A673 (cell line): Measurements from ENCODE around the gene SELENOW. TPM values are rescaled to one million over a fixed set of nuclear protein-coding genes. Genes with fewer than 3 reads are reported as not detected.

ENCODE experiments used
- BruUV-seq: library from RNA; stranded (reverse); fragments of 400-500 nt; replicated peaks from 2 replicates; lab custom pipeline; 2021; lab: Mats Ljungman, UMichigan
- CTCF ChIA-PET: fragments of 300-600 bp; sonication (Branson Sonifier 250); formaldehyde crosslinking; loops from one replicate; lab custom pipeline; 2022; ENCODE audit warnings: antibody characterized with exemption; lab: Charles Lee
- POLR2A ChIA-PET: fragments of 300-600 bp; sonication (Branson Sonifier 250); formaldehyde crosslinking; loops from one replicate; lab custom pipeline; 2022; ENCODE audit warnings: antibody characterized with exemption; ENCODE audit not compliant: low non-redundant PET; lab: Charles Lee
- DNase-seq: peaks from one replicate; pipeline ENCODE4 v3.0.0-alpha.2; 2015; ENCODE audit warnings: low spot score
- H3K27ac ChIP-seq: fragments of 200-600 bp; sonication (generic); 2 replicates; pipeline ENCODE4 v1.5.1; 2016; ENCODE audit warnings: mixed run types, low read depth, mild to moderate bottlenecking, mixed read lengths, antibody characterized with exemption, low read length; ENCODE audit not compliant: poor library complexity, severe bottlenecking
- H3K27me3 ChIP-seq: fragments of 200-600 bp; sonication (generic); replicated peaks from 2 replicates; pipeline ENCODE4 v1.6.1; 2017; ENCODE audit warnings: mixed run types, low read depth, mild to moderate bottlenecking, mixed read lengths, antibody characterized with exemption, low read length; ENCODE audit not compliant: insufficient read depth, poor library complexity
- H3K36me3 ChIP-seq: fragments of 200-600 bp; sonication (generic); 2 replicates; pipeline ENCODE4 v1.6.1; 2016; ENCODE audit warnings: mixed run types, mild to moderate bottlenecking, mixed read lengths, antibody characterized with exemption, low read length; ENCODE audit not compliant: insufficient read depth, poor library complexity, severe bottlenecking
- H3K4me1 ChIP-seq: fragments of 200-600 bp; sonication (generic); 2 replicates; pipeline ENCODE4 v1.6.1; 2017; ENCODE audit warnings: mixed run types, mild to moderate bottlenecking, mixed read lengths, antibody characterized with exemption, low read length; ENCODE audit not compliant: insufficient read depth, poor library complexity, severe bottlenecking
- H3K4me3 ChIP-seq: fragments of 200-600 bp; sonication (generic); 2 replicates; pipeline ENCODE4 v1.5.1; 2016; ENCODE audit warnings: low read depth, mixed run types, mild to moderate bottlenecking, mixed read lengths, low read length; ENCODE audit not compliant: poor library complexity, severe bottlenecking
- H3K9me3 ChIP-seq: fragments of 200-600 bp; sonication (generic); 2 replicates; pipeline ENCODE4 v1.6.1; 2016; ENCODE audit warnings: mixed run types, low read depth, mild to moderate bottlenecking, mixed read lengths, antibody characterized with exemption, low read length; ENCODE audit not compliant: poor library complexity, severe bottlenecking
- CTCF ChIP-seq: fragments of 300-800, 200-600 bp; sonication (generic); conservative IDR thresholded peaks from 2 replicates; pipeline ENCODE4 v1.5.1; 2017; ENCODE audit warnings: low read depth, mild to moderate bottlenecking, antibody characterized with exemption, low read length, moderate library complexity, mixed read lengths
- EZH2 ChIP-seq: fragments of 200-600 bp; sonication (generic); IDR thresholded peaks from 2 replicates; pipeline ENCODE4 v1.6.1; 2017; ENCODE audit warnings: borderline replicate concordance, low read depth, mild to moderate bottlenecking, mixed read lengths, antibody characterized with exemption, low read length; ENCODE audit not compliant: poor library complexity, severe bottlenecking
- intact Hi-C: fragments of 100-400 bp; cut with micrococcal nuclease; formaldehyde crosslinking; loops from one replicate; pipeline ENCODE4 v1.10.0; 2022; ENCODE audit not compliant: unreplicated experiment
- total RNA-seq: library from RNA; stranded (reverse); gene quantifications from 2 replicates; pipeline ENCODE4 v1.2.3, GENCODE V29; 2021

SELENOW gene
- total RNA-seq, 1 experiment from 2014 or later = 107 TPM

- no TSS peak for BruUV-seq
- CTCF ChIA-PET = interaction anchor here (0.5 kb wide), 1 partner anchor 11 kb away, joined by 5 read pairs; no protein-coding TSS in a partner anchor
- no peak for DNase-seq
- no peak overlapping the region for H3K4me3 ChIP-seq
- no peaks in the 10 kb centered on the region for H3K27me3 ChIP-seq
- no peaks in the 10 kb centered on the region for H3K9me3 ChIP-seq
- peaks cover 53% of the 10 kb centered on the region for H3K36me3 ChIP-seq
- H3K4me1 ChIP-seq = no peaks in the 10 kb centered on the region
- intact Hi-C loops = no loop called here
- TF ChIP-seq CTCF = no peak
- TF ChIP-seq EZH2 = no peak
- no peak overlapping the region for H3K27ac ChIP-seq
- POLR2A ChIA-PET = no interaction called here
These were observed 21.4 kb upstream of the SELENOW start for GRCh38 chr19:47756953-47757608.

- BruUV-seq = TSS peak; percentile 4
- Histone ChIP-seq H3K27me3 (no peaks in the 10 kb centered on the region), H3K9me3 (no peaks in the 10 kb centered on the region), H3K27ac (no peak overlapping the region), H3K4me3 (no peak overlapping the region), H3K36me3 (peaks cover 46% of the 10 kb centered on the region), H3K4me1 (no peaks in the 10 kb centered on the region)
- no peak for TF ChIP-seq EZH2
- TF ChIP-seq CTCF = no peak
- POLR2A ChIA-PET = no interaction called here
- DNase-seq = no peak
- CTCF ChIA-PET = interaction anchor here (0.5 to 0.7 kb wide), 2 partner anchors 10 to 44 kb away, joined by 5 to 6 read pairs; partner anchors contain the start of gene EHD2
- intact Hi-C loops = no loop called here
These were observed 20.7 kb upstream of the SELENOW start for GRCh38 chr19:47757617-47758442.

GRCh38 chr19:47758443-47758804 is 20.1 kb upstream of the SELENOW start:
- intact Hi-C loops = no loop called here
- Histone ChIP-seq H3K27ac (no peak overlapping the region), H3K36me3 (peaks cover 41% of the 10 kb centered on the region), H3K27me3 (no peaks in the 10 kb centered on the region), H3K4me3 (no peak overlapping the region), H3K4me1 (no peaks in the 10 kb centered on the region), H3K9me3 (no peaks in the 10 kb centered on the region)
- POLR2A ChIA-PET = no interaction called here
- no peak for TF ChIP-seq CTCF
- no peak for TF ChIP-seq EZH2
- no peak for DNase-seq
- BruUV-seq = no TSS peak
- CTCF ChIA-PET = no interaction called here
